Smooth muscle cell (in vitro differentiated cells): ENCODE measurements around the gene CCDC106. TPM values are rescaled to one million over a fixed set of nuclear protein-coding genes. Genes with fewer than 3 reads are reported as not detected.

Source experiments
- DNase-seq: peaks from one replicate; lab custom pipeline; 2025; ENCODE audit not compliant: unreplicated experiment; lab: John Stamatoyannopoulos, UW
- H2AFZ ChIP-seq: fragments of 200-600 bp; sonication (generic); 2 replicates; pipeline ENCODE4 v1.6.0; 2016; ENCODE audit warnings: antibody characterized with exemption, low read depth, mild to moderate bottlenecking
- H3F3A ChIP-seq: fragments of 200-600 bp; sonication (generic); 2 replicates; pipeline ENCODE4 v1.6.0; 2017; ENCODE audit warnings: antibody characterized with exemption, low read depth
- H3K27ac ChIP-seq: fragments of 200-600 bp; sonication (generic); 2 replicates; pipeline ENCODE4 v1.5.1; 2016; ENCODE audit warnings: low read depth, mild to moderate bottlenecking
- H3K27me3 ChIP-seq: fragments of 200-600 bp; sonication (generic); 2 replicates; pipeline ENCODE4 v1.6.1; 2016; ENCODE audit warnings: low read depth, mild to moderate bottlenecking
- H3K36me3 ChIP-seq: fragments of 200-600 bp; sonication (generic); 2 replicates; pipeline ENCODE4 v1.5.1; 2016; ENCODE audit warnings: low read depth
- H3K4me1 ChIP-seq: fragments of 200-600 bp; sonication (generic); 2 replicates; pipeline ENCODE4 v1.5.1; 2016; ENCODE audit warnings: low read depth
- H3K4me2 ChIP-seq: fragments of 200-600 bp; sonication (generic); 2 replicates; pipeline ENCODE4 v1.6.0; 2016; ENCODE audit warnings: mild to moderate bottlenecking
- H3K4me3 ChIP-seq: fragments of 200-600 bp; sonication (generic); 2 replicates; pipeline ENCODE4 v1.5.1; 2016; ENCODE audit warnings: mild to moderate bottlenecking
- H3K79me2 ChIP-seq: fragments of 200-600 bp; sonication (generic); 2 replicates; pipeline ENCODE4 v1.6.0; 2016; ENCODE audit warnings: low read depth, mild to moderate bottlenecking
- H3K9ac ChIP-seq: fragments of 200-600 bp; sonication (generic); 2 replicates; pipeline ENCODE4 v1.6.0; 2016; ENCODE audit warnings: low read depth
- H3K9me3 ChIP-seq: fragments of 200-600 bp; sonication (generic); replicated peaks from 2 replicates; pipeline ENCODE4 v1.5.1; 2016; ENCODE audit warnings: low read depth
- H4K20me1 ChIP-seq: fragments of 200-600 bp; sonication (generic); 2 replicates; pipeline ENCODE4 v1.6.0; 2016; ENCODE audit warnings: low read depth
- WGBS: methylation state at CpG from one replicate; pipeline ENCODE4 v1.1.7; 2016; ENCODE audit warnings: low lambda C conversion rate; 5-methylcytosine and 5-hydroxymethylcytosine counted together
- polyA plus RNA-seq: library from polyadenylated mRNA; unstranded; fragments of >200 nt; fragmentation: Nextera tagmentation; extraction: Ambion mirVana; gene quantifications from 2 replicates; pipeline ENCODE4 v1.2.1, GENCODE V29; 2016
- total RNA-seq: library from RNA; depleted of rRNA; stranded (reverse); fragments of >200 nt; gene quantifications from 2 replicates; pipeline ENCODE4 v1.2.3, GENCODE V29; 2014
- TF ChIP-seq, protein P1 (sequence below): fragments of 200-600 bp; sonication (generic); IDR thresholded peaks from 2 replicates; pipeline ENCODE4 v1.5.1; 2017; ENCODE audit warnings: borderline replicate concordance, mild to moderate bottlenecking, antibody characterized with exemption; ENCODE audit not compliant: insufficient read depth, poor library complexity, severe bottlenecking

CCDC106 gene
- total and polyA plus RNA-seq, 2 experiments from 2014 or later, result 6.9 to 18.3 TPM

- peaks cover 8% of the 10 kb centered on the region for H4K20me1 ChIP-seq
- no peaks in the 10 kb centered on the region for H3K79me2 ChIP-seq
- no peak overlapping the region for H2AFZ ChIP-seq
- H3F3A ChIP-seq, result peaks cover 12% of the 10 kb centered on the region
- no peaks in the 10 kb centered on the region for H3K36me3 ChIP-seq
- H3K4me2 ChIP-seq, result no peak overlapping the region
- no peak for DNase-seq
- TF ChIP-seq, protein P1, sequence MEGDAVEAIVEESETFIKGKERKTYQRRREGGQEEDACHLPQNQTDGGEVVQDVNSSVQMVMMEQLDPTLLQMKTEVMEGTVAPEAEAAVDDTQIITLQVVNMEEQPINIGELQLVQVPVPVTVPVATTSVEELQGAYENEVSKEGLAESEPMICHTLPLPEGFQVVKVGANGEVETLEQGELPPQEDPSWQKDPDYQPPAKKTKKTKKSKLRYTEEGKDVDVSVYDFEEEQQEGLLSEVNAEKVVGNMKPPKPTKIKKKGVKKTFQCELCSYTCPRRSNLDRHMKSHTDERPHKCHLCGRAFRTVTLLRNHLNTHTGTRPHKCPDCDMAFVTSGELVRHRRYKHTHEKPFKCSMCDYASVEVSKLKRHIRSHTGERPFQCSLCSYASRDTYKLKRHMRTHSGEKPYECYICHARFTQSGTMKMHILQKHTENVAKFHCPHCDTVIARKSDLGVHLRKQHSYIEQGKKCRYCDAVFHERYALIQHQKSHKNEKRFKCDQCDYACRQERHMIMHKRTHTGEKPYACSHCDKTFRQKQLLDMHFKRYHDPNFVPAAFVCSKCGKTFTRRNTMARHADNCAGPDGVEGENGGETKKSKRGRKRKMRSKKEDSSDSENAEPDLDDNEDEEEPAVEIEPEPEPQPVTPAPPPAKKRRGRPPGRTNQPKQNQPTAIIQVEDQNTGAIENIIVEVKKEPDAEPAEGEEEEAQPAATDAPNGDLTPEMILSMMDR, result no peak
- no peak overlapping the region for H3K27ac ChIP-seq
- no peak overlapping the region for H3K9ac ChIP-seq
- H3K4me1 ChIP-seq, result no peaks in the 10 kb centered on the region
- H3K9me3 ChIP-seq, result no peaks in the 10 kb centered on the region
- no peaks in the 10 kb centered on the region for H3K27me3 ChIP-seq
- WGBS, result 97% methylated on average over 19 of the region's 55 CpGs
- H3K4me3 ChIP-seq, result no peak overlapping the region
Observed at GRCh38 chr19:55621673-55622231, 26.3 kb upstream of the CCDC106 start.

- 96% methylated on average over 40 of the region's 40 CpGs for WGBS
- peaks cover 8% of the 10 kb centered on the region for H4K20me1 ChIP-seq
Observed at GRCh38 chr19:55622242-55622969, 25.6 kb upstream of the CCDC106 start.

DNA sequence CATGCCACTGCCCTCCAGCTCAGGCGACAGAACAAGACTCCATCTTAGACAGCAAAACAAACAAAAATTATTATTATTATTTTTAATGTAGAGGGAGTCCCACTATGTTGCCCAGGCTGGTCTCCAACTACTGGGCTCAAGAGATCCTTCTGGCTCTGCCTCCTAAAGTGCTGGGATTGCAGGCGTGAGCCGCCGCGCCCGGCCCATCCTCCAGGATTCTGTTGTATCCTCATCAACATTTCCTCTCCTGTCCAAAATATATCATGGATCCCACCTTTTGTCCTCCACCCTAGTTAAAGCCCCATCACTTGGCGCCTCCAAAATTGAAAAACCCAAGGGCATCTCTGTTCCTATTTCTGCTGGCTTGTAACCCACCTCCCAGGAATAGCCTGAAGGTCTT is 24.9 kb upstream of the CCDC106 start:
- WGBS, result 97% methylated on average over 7 of the region's 7 CpGs
- Histone ChIP-seq H2AFZ (no peak overlapping the region), H3K4me1 (no peaks in the 10 kb centered on the region), H3F3A (peaks cover 12% of the 10 kb centered on the region), H3K27me3 (no peaks in the 10 kb centered on the region), H3K4me2 (no peak overlapping the region), H4K20me1 (peaks cover 8% of the 10 kb centered on the region), H3K79me2 (no peaks in the 10 kb centered on the region), H3K9me3 (no peaks in the 10 kb centered on the region), H3K9ac (no peak overlapping the region), H3K27ac (no peak overlapping the region), H3K4me3 (no peak overlapping the region), H3K36me3 (no peaks in the 10 kb centered on the region)
- no peak for DNase-seq
- TF ChIP-seq, protein P1, result no peak

More at GRCh38 chr19:55622242-55622969, 25.6 kb upstream of the CCDC106 start:
- H3K4me3 ChIP-seq, result no peak overlapping the region
- no peak overlapping the region for H2AFZ ChIP-seq
- DNase-seq, result no peak
- H3K4me1 ChIP-seq, result no peaks in the 10 kb centered on the region
- TF ChIP-seq, protein P1, result no peak
- H3K9me3 ChIP-seq, result no peaks in the 10 kb centered on the region
- no peaks in the 10 kb centered on the region for H3K79me2 ChIP-seq
- no peak overlapping the region for H3K27ac ChIP-seq
- H3K9ac ChIP-seq, result no peak overlapping the region
- peaks cover 12% of the 10 kb centered on the region for H3F3A ChIP-seq
- no peaks in the 10 kb centered on the region for H3K27me3 ChIP-seq
- no peaks in the 10 kb centered on the region for H3K36me3 ChIP-seq
- no peak overlapping the region for H3K4me2 ChIP-seq

DNA sequence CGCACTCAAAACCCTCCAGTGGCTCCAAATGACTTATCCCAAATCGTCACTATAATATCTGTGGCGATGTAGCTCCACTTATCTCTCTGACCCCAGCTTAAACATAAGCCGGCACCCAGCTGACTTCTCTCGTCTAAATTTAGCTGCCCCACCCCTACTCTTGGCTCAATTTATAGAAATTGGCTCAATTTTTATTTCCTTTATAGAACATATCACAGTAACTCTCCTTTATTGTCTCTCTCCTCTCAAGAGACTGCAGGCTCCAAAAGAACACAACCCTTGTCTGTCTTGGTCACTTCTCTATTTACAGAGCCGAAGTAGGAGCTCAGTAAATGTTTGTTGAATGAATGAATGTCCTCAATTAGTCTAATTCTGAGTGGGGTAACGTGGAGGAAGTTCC is 24.5 kb upstream of the CCDC106 start:
- Histone ChIP-seq H3K4me3 (peak overlapping the region; percentile 63), H2AFZ (no peak overlapping the region)

More for the DNA sequence above, 24.5 kb upstream of the CCDC106 start:
- no peaks in the 10 kb centered on the region for H3K9me3 ChIP-seq
- no peaks in the 10 kb centered on the region for H3K79me2 ChIP-seq
- no peaks in the 10 kb centered on the region for H3K4me1 ChIP-seq
- peak overlapping the region; percentile 56 for H3K4me2 ChIP-seq
- WGBS, result 79% methylated on average over 7 of the region's 7 CpGs
- H3F3A ChIP-seq, result peaks cover 12% of the 10 kb centered on the region
- peak overlapping the region; percentile 40 for H3K27ac ChIP-seq
- TF ChIP-seq, protein P1, result no peak
- H4K20me1 ChIP-seq, result peaks cover 8% of the 10 kb centered on the region
- H3K27me3 ChIP-seq, result no peaks in the 10 kb centered on the region
- no peak overlapping the region for H3K9ac ChIP-seq
- no peaks in the 10 kb centered on the region for H3K36me3 ChIP-seq
- no peak for DNase-seq
